ENCODE results near the gene FRS2.

Gene FRS2

GRCh38 chr12:69544087-69544486, 73.9 kb downstream of the FRS2 start:
- no peak for DNase-seq (ENCODE audit: low spot score)
- H3K27ac ChIP-seq, result no peak overlapping the region
- no peak for TF ChIP-seq CTCF (IDR thresholded peaks at IDR 0.05)
- no peak overlapping the region for H3K4me3 ChIP-seq

- Histone ChIP-seq H3K27ac (no peak overlapping the region), H3K4me3 (no peak overlapping the region)
- TF ChIP-seq CTCF (IDR thresholded peaks at IDR 0.05), result no peak
- DNase-seq (ENCODE audit: low spot score), result no peak
Measured at GRCh38 chr12:69545081-69545480, 74.9 kb downstream of the FRS2 start.

GRCh38 chr12:69546693-69547438, 76.7 kb downstream of the FRS2 start:
- TF ChIP-seq CTCF (IDR thresholded peaks at IDR 0.05), result no peak
- Histone ChIP-seq H3K4me3 (no peak overlapping the region), H3K27ac (no peak overlapping the region)
- DNase-seq (ENCODE audit: low spot score), result no peak

- H3K27ac ChIP-seq, result no peak overlapping the region
- DNase-seq (ENCODE audit: low spot score), result no peak
- H3K4me3 ChIP-seq, result no peak overlapping the region
- no peak for TF ChIP-seq CTCF (IDR thresholded peaks at IDR 0.05)
Measured at GRCh38 chr12:69548687-69549086, 78.5 kb downstream of the FRS2 start.

GRCh38 chr12:69550569-69551350, 80.6 kb downstream of the FRS2 start:
- DNase-seq (ENCODE audit: low spot score), result no peak
- H3K27ac ChIP-seq, result no peak overlapping the region
- no peak for TF ChIP-seq CTCF (IDR thresholded peaks at IDR 0.05)
- no peak overlapping the region for H3K4me3 ChIP-seq

- DNase-seq (ENCODE audit: low spot score), result no peak
Measured at GRCh38 chr12:69553628-69554248, 83.5 kb downstream of the FRS2 start.

More at GRCh38 chr12:69553628-69554248, 83.5 kb downstream of the FRS2 start:
- H3K4me3 ChIP-seq, result no peak overlapping the region
- no peak for TF ChIP-seq CTCF (IDR thresholded peaks at IDR 0.05)
- H3K27ac ChIP-seq, result no peak overlapping the region

Measured in coronary artery (tissue), 2 donors.